Neural cell (in vitro differentiated cells): ENCODE measurements around the gene ERP27.

Experiments
- CTCF ChIP-seq: fragments of 450-650 bp; IDR thresholded peaks from 2 replicates; pipeline ENCODE4 v1.5.1; 2014; ENCODE audit warnings: antibody characterized with exemption, mild to moderate bottlenecking, moderate library complexity; ENCODE audit not compliant: poor library complexity, severe bottlenecking
- EP300 ChIP-seq: fragments of 450-650 bp; conservative IDR thresholded peaks from 2 replicates; pipeline ENCODE4 v1.6.1; 2014; ENCODE audit warnings: antibody characterized with exemption, mild to moderate bottlenecking, moderate library complexity; ENCODE audit not compliant: poor library complexity, severe bottlenecking
- EZH2 ChIP-seq: fragments of 200-600, 300-800 bp; shearing (Covaris generic), sonication (generic); IDR thresholded peaks from 2 replicates; pipeline ENCODE4 v1.6.1; 2014; ENCODE audit warnings: antibody characterized with exemption, low read length, borderline replicate concordance, mild to moderate bottlenecking; ENCODE audit not compliant: insufficient read depth, poor library complexity, severe bottlenecking
- POLR2AphosphoS5 ChIP-seq: IDR thresholded peaks from 2 replicates; pipeline ENCODE4 v1.6.1; 2012
- TAF1 ChIP-seq: IDR thresholded peaks from 2 replicates; pipeline ENCODE4 v1.6.1; 2012; ENCODE audit warnings: low read depth

GRCh38 chr12:14931791-14932560 is 6.4 kb downstream of the ERP27 start:
- no peak for TF ChIP-seq CTCF
- TF ChIP-seq POLR2AphosphoS5 = no peak
- no peak for TF ChIP-seq EP300
- TF ChIP-seq EZH2 = no peak
- TF ChIP-seq TAF1 = no peak
